DND-41 (cell line): ENCODE measurements around the gene CCDC144A.
"Not testable (repeated sequence)": the region's sequence is repeated elsewhere in the genome, so short reads cannot be mapped to it uniquely, and the experiment has no call there.

Experiments
- CTCF ChIP-seq: IDR thresholded peaks from 2 replicates; pipeline ENCODE4 v1.5.1; 2012; ENCODE audit warnings: borderline replicate concordance, low read length, moderate library complexity, mild to moderate bottlenecking; ENCODE audit not compliant: poor library complexity, severe bottlenecking; ENCODE audit errors: extremely low read depth
- EZH2 ChIP-seq: IDR thresholded peaks from 3 replicates; pipeline ENCODE4 v1.6.1; 2012; ENCODE audit warnings: borderline replicate concordance, low read depth, mild to moderate bottlenecking, moderate library complexity, low read length, inconsistent platforms; ENCODE audit not compliant: severe bottlenecking

GRCh38 chr17:16804851-16805250 lies 114.8 kb downstream of the CCDC144A start:
- not testable (repeated sequence) for TF ChIP-seq CTCF, EZH2
